HG03460 (cell line): Measurements from ENCODE around the gene KIAA0753.

Experiments
- ATAC-seq: cut with Tn5 transposase; IDR thresholded peaks from one replicate; pipeline ENCODE4 v1.9.1; 2021; ENCODE audit not compliant: unreplicated experiment

Gene KIAA0753

DNA sequence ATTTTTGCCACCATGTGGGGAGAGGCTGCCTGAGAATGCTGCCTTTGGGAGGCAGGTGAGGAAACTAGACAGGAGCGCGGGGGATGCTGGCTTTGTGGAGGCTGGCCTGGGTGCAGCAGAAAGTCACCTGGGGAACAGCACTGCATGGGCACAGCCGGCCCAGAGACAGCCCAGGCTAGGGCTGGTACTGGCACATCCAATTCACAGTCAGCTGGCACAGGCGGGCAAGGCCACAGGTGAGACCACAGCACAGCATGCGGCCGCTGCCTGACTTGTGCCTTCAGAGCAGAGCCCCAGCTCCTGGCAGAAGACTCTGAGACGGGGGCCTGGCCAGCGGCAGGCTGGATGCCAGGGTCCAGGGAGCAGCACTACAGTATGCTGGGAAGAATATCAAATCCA, 67.5 kb downstream of the KIAA0753 start:
- ATAC-seq: no peak

DNA sequence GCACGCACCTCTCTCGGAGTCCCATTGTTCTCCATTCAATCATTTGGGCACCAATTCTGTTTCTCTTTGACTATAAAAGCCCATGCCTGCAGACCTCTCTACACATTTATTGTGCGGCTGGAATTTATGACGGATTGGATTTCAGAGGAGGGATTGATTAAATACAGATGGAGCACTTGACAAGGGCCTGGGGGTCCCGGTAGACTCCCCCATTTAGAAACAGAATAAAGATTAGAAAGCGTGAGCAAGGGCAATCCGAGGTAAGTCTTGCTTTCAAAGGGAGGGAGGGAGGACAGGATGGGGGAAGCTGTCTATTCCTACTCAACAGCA, 69.1 kb downstream of the KIAA0753 start:
- ATAC-seq: no peak

DNA sequence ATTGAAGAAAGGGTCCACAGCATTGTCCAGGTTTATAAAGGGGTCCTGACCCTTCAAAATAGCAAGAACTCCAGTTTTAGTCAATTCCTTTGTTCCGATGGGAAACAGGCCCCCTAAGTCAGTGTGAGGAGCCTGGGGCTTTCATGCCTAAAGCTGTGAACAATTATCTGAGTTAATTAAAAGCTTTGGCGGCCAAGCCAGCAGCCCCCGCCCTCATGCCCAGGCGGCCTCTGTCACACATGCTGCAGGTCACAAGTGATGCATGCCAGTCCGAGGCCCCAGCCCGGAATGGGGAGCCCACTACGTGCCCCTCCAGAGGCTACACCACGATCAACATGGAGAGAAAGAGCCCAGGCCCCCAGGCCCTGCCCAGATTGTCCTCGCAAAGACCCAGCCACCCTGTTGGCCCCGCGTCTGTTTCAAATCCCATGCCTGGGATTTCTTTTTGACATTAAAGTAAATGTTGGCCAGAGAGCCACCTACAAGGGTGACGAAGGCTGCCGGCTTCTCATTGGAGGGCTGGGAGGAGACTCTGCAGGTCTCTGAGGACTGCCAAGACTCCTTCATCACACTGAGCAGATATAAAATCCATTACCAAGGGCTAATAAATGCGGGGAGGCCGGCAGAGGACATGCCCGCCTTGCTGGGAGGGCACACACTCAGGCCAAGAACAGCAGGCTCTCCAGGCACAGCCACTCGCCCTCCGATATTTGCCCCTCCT, 69.6 kb downstream of the KIAA0753 start:
- no peak for ATAC-seq

DNA sequence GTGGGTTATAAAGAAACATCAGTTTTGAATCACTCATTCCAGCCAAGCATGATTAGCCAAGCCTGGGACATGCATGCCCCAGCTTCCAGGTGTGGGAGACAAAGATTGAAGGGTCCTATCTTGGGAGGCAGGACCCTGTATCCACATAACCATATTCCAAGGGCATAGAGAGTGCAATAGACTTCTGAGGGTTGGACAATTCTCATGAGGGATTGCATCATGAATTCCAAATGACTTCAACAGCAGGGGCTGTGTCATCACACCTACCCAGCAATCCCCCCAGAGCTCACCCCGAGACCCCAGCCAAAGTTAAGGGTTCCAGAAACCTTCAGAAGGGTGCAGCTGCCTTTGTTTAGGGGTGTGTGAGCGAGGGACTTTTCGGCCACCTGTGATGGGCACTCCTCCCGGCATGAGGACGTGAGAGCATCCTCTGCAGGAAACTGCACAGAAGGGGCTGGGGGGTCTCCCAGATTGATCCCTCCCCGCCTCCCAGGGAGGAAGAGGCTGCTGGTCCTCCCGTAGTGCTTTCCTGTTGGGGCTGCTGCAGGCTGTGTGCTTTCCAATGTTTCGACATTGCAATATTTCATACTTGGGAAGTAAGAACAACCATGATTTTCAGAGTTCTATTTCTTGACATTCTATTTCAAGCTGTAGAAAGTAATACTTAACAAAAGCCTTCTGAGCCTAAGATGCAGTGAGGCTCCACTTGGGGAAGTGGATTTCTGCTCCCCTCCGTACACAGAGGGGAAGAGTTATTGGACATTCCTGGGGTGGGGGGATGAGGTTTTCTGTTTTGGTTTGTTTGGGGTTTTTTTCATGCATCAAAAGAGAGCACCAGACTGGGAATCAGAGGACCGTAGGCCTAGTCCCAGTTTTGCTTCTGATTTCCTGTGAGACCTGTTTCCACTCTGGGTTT, 70.9 kb downstream of the KIAA0753 start:
- no peak for ATAC-seq

DNA sequence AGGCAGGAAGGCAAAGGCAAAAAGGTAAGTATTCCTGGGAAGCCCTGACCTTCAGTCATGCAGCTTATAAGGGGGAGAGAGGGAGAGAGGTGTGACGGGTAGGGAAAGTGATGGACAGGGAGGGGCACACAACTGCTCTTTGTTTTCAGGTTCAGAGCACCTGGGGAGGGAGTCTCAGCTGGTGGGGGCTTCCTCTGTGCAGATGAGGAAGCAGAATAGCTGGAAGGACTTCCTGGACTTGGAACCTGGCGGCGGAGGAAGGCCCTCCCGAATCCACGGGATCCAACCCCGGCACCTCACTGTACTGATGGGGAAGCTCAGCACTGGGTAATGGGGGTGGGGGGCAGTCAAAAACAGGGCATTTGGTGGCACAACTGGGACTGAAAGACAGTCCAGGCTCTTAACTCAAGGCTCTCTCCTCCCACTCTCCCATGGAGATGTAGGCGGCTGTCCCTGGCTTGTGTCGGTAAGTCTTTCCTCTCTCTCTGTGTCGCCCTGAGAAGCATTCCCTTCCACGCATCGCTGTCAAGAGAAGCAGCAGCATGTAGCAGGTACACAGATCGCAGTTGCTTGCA, 72.2 kb downstream of the KIAA0753 start:
- no peak for ATAC-seq

DNA sequence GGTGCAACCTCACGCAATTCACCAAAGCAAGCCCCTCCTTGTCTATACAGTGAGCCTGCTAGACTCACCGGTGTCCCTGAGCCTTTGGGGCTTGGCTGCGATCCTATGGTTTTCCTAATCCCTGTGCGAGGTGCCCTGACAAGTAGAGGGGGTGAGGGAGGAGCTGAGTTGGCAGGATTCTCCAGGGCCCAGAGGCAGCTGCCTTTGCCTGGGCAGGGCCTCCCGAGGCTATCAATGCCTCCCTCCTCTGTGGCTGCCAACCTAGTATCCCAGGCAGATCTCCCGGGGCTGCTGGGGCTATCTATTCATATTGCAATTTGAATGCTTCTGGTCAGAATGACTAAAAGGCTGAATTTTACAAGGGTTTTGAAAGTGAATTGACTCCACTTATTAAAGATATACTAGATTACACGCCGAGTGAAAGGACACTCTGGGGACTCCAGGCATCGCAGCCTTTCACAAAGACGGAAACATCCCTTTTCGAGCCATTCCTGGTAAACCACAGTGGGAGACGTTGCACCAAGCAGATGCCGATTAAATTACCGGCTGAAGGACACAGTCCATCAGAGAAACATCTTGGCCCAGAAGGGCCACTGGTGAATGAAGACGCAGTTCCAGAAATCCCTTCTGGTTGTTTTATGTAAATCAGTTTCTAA, 72.9 kb downstream of the KIAA0753 start:
- ATAC-seq: no peak

DNA sequence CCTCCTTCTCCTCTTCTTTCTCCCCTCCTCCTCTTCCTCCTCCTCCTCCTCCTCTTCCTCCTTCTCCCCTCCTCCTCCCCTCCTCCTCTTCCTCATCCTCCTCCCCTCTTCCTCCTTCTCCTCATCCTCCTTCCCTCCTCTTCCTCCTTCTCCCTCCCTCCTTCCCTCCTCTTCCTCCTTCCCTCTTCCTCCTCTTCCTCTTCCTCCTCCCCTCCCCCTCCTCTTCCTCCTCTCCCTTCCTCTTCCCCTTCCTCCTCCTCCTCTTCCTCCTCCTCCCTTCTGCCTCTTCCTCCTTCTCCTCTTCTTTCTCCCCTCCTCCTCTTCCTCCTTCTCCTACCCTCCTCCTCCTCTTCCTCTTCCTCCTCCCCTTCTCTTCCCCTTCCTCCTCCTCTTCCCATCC, 79.1 kb downstream of the KIAA0753 start:
- no peak for ATAC-seq

DNA sequence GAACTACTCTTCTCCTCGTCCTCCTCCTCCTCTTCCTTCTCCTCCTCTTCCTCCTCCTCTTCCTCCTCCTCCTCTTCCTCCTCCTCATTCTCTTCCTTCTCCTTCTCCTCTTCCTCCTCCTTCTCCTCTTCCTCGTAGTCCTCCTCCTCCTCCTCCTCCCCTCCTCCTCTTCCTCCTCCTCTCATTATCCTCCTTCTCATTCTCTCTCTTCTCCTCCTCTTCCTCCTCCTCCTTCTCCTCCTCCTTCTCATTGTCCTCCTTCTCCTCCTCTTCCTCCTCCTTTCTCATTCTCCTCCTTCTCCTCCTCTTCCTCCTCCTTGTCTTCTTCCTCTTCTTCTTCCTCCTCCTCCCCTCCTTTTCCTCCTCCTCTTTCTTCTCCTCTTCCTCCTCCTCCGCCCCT, 80.0 kb downstream of the KIAA0753 start:
- no peak for ATAC-seq

DNA sequence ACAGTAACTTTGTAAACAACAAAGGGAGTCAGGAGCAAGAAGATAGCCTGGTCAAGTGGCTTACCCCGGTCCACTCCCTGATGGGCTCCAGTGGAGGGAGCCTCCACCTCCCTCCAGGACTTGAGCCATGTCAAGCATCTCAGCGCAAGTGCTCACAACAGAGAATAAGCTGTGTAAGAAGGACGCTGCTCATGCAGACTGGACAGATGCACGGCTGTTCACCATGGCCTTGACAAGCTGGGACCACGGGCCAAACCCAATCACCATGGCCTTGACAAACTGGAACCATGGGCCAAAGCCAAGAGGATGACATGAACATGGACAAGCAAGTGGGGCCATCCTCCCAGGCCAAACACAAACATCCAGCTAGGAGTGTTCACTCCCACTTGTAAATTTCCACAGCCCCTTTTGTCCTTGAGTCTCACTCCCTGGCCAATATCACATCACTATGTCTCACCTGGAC, 80.7 kb downstream of the KIAA0753 start:
- no peak for ATAC-seq

DNA sequence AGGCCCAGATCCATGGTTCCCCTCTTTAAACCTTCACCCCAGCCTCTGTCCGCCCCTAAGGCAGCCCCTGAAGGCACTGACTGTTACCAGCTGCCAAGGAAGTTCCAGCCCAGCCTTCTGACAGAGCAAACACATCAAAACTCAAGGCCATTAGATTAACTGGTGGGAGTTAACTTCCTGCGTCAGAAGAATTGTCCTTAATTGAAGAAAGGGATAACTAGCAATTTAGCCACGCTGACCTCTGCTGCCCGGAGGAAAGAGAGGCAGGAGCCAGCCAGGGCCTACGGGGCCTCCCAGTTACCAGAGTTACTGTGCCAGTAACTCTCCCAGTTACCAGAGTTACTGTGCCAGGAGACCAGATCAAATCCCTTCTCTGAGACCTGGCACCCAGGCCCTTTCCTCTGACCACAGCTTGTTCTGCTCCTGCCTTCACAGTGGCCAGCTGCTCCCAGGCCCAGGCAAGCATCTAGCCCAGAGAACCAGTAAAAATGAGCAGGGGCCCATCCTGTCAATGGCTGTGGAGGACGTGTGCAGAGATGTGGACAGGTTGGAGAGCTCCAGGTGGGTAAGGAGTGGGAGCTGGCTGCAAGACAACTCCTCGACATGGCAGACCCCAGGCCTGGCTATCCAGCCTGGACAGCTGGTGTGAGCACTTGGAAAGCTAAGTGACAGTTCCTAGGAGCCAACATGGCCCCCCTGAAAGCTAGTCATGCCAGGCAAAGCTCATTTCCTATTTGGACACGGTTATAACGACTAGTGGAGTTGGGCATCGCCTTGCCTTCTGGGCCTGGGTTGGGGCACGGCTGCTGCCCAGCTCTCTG, 81.4 kb downstream of the KIAA0753 start:
- no peak for ATAC-seq

DNA sequence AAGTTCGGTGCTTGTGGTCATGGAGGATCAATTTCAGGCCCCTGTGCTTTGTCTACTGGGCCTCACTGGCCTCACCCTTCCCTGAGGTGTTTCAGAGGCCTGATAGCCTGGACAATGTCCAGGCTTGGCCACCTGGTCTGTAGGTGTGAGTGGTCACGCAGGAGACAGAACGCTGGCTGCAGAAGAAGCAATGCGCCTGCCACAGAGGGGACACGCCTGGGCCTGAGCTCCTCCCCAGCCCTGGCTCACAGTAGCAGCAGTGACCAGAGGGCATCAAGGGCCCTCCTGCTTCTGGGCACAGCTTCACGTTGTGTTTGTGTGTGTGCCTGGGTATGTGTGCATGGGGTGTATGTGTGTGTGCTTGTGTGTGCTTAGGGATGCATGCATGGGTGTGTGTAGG, 82.2 kb downstream of the KIAA0753 start:
- no peak for ATAC-seq

DNA sequence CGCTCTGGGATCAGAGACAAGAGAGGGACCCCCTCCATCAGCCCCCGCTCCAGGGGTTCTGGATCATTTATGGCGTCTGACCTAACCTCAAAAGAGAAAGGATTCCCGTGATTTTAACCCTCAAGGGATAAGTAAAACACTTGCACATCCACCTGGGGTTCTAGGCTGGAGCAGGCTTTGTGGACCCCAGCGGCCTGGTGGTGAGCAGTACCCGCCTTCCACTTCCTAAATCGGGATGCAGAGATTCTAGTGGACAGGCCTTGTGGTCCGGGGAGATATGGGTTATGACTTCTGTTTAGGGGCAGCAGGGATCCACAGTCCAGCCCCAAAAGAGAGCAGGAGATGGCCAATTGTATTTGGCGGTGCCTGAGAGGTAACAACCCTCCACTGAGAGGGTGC, 83.5 kb downstream of the KIAA0753 start:
- ATAC-seq: no peak

DNA sequence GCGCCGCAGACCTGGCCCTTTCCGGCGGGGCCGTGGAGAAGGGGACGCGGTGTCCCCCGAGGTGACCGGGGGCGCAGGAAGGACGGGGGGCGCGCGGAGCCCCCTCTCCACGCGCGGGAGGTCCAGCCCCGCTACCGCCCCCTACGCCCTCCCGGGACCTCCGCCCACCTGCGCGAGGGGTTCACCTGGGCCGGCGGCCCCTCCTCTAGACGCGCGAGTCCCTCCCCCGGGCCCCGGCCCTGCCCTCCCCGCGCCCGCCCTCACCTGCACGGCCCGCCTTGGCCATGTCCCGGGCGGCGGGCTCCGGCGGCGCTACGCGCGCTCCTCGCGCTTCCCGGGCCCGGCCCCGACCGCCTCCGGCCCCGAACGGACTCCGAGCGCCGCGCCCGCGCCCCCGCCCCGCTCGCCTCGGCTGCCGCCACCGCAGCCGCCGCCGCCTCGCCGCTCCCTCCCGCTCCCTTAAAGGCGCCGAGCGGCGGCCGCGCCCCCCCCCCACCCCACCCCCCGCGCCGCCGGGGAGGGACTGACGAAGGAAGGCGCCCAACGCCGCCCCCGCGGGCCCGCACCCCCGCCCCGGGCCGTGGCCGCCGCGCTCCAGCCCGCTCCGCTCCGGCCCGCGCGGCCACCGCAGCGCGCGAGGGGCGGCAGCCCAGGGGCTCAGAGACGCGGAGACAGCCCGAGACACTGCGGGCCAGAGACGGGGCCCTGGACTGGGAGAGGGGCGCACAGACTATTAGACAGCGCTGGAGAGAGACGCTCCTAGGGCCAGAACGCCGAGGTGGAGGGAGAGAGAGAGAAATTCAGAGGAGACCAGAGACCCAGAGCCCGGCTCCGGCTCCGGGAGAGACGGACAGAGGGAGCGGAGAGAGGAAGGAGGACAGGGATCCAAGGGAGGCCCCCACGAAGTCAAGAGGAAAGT, 84.1 kb downstream of the KIAA0753 start, which contains the start of gene PITPNM3:
Gene PITPNM3 (minus strand): TSS at position 435 of the 919 bp plus-strand sequence. CDS start 149 bp downstream, at position 286.
- ATAC-seq: no peak

DNA sequence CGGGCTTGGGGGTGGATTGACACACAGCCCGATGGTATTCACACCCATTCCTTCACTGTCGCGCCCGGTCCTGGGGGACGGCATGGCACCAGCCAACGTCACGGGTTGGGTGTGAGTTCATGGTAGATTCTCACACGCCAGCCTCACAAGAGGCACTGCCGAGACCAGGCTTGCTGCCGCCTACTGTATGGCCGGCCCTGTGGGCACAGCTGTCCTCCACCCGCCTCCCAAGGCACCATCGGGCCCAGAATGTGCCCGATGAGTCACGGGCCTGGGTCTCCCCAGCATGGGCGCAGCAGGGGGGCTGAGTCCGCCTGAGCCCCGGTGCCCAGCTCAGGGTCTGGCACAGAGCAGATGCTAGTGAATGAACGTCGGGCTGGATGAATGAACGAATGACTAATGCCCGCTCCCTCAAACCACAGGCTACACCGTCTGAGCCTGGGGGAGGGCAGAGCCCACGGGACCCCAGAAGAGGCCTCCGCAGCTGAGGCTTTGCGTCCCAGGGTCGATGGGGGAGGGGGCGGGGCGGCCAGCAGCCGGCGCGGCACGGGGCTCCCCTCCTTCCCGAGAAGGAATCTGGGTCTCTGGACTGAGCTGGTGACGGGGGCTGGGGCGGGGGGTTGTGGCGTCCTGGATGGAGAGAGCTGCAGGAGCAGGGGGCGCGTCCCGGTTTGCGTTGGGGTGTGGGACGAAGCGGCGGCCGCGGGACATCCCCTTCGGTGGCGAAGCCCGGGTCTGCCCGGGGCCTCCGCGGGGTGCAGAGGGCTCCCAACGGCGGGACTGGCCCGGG, 85.0 kb downstream of the KIAA0753 start:
- ATAC-seq: no peak

DNA sequence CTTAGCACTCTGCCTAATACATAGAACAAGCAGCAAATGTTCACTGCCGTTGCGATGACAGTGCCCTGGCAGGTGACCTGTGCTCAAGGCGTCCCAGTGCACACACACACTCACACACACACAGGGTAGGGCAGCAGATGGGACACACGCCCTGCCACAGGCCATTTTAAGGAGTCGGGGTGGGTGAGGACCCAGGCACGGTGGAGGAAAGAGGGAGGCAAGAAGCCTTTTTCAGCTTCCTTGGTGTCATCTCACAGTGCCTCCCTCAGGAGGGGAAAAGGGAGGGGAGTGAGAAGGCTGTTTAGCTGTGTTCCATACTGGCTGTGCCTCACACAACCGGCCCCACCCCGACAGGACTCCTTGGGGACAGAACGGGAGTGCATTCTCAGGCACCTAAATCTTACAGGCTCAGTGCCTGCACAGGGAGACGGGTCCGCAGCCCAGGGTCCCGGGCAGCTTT, 85.6 kb downstream of the KIAA0753 start:
- no peak for ATAC-seq

DNA sequence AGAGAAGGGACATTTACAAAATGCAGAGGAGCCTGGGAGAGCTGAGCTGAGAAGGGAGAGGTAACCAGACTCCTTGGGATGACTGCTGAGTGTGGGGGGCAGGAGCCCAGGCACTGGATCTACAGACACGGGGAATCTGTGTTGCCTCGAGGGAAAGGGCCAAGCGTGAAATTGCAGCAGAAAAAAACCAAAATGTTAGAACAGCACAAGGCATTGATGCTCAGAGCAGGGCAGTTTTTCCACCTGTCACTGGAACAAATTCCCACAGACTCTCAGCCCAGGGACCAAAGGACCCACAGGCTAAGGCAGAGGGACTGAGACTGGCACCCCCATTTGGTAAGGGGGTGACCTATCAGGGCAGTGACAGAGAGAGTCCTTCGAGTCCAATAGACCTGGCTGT, 86.2 kb downstream of the KIAA0753 start:
- ATAC-seq: no peak

DNA sequence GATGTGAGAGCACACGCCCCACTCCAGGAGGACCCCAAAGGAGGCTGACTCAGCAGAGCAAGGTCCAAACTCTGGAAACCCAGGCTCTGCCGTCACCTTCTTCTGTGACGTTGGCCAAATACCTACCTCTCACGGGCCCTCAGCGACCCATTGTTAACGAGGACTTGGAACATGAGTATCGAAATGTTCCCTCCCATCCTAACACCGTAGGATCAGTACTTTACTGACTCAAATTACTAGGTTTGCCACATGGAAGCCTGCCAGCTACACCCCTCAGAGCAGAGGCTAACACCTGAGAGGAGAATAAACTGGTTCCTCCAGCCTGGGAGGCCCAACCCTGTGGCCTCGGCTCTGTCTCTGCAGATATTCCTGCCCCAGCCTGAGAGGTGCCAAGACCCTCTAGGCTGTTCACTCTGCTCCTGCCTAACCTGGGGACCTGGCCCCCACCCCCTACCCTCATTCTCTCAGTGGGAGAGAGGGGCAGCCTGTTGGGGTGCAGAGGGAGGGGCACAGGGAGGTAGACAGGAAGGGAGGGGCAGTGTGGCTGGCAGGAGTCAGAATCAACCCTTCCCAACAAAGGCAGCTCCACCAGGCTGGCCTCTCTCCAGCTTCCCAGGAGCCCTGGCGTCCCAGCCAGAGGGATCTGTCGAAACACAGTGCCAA, 88.5 kb downstream of the KIAA0753 start:
- ATAC-seq: no peak

DNA sequence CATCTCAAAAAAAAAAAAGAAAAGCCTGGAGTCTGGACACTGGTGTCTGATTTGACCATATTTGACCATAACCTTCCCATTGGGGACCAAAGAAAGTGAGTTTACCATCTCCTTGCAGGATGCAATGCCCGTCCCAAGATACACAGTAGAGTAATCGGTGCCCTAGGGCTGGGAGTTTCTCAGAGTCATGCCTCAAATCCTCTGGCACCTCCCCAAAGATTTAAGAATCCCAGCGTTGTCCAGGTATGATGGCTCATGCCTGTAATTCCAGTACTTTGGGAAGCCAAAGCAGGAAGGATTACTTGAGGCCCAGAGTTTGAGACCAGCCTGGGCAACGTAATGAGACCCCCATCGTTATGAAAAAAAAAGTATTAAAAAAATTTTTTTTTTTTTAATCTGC, 89.2 kb downstream of the KIAA0753 start:
- no peak for ATAC-seq
